DOHH2 (cell line): ENCODE results near the gene GPATCH3.

Experiments used
- H3F3A ChIP-seq: fragments of 200-600 bp; sonication (generic), shearing (Covaris generic); 2 replicates; pipeline ENCODE4 v1.6.0; 2016; ENCODE audit warnings: antibody characterized with exemption, mild to moderate bottlenecking; ENCODE audit not compliant: control insufficient read depth, insufficient read depth
- H3K27ac ChIP-seq: fragments of 200-600 bp; sonication (generic); 2 replicates; pipeline ENCODE4 v1.5.1; 2014; ENCODE audit warnings: low read depth, mild to moderate bottlenecking, low read length, moderate library complexity
- H3K27me3 ChIP-seq: fragments of 200-600 bp; sonication (generic); 2 replicates; pipeline ENCODE4 v1.6.1; 2014; ENCODE audit warnings: mild to moderate bottlenecking, low read length, mixed read lengths; ENCODE audit not compliant: control insufficient read depth
- H3K36me3 ChIP-seq: fragments of 200-600 bp; sonication (generic); 2 replicates; pipeline ENCODE4 v1.6.1; 2014; ENCODE audit warnings: mild to moderate bottlenecking, low read length, moderate library complexity, mixed read lengths; ENCODE audit not compliant: control insufficient read depth
- H3K4me1 ChIP-seq: fragments of 200-600 bp; sonication (generic); 2 replicates; pipeline ENCODE4 v1.6.1; 2014; ENCODE audit warnings: mild to moderate bottlenecking, low read length, mixed read lengths; ENCODE audit not compliant: control insufficient read depth
- H3K4me2 ChIP-seq: fragments of 200-600 bp; sonication (generic); 2 replicates; pipeline ENCODE4 v1.6.0; 2014; ENCODE audit warnings: mild to moderate bottlenecking, low read length, moderate library complexity
- H3K4me3 ChIP-seq: fragments of 200-600 bp; sonication (generic); 2 replicates; pipeline ENCODE4 v1.5.1; 2014; ENCODE audit warnings: mild to moderate bottlenecking, low read length, mixed read lengths
- H3K79me2 ChIP-seq: fragments of 200-600 bp; sonication (generic); 2 replicates; pipeline ENCODE4 v1.6.1; 2014; ENCODE audit warnings: mild to moderate bottlenecking, low read length, mixed read lengths; ENCODE audit not compliant: control insufficient read depth
- H3K9me2 ChIP-seq: fragments of 200-600 bp; sonication (generic); replicated peaks from 2 replicates; pipeline ENCODE4 v1.6.1; 2014; ENCODE audit warnings: mild to moderate bottlenecking, low read length, mixed read lengths; ENCODE audit not compliant: control insufficient read depth
- H3K9me3 ChIP-seq: fragments of 200-600 bp; sonication (generic); 2 replicates; pipeline ENCODE4 v1.6.1; 2014; ENCODE audit warnings: antibody characterized with exemption, low read length, mixed read lengths; ENCODE audit not compliant: control insufficient read depth, insufficient read depth
- H4K20me1 ChIP-seq: fragments of 200-600 bp; sonication (generic); 2 replicates; pipeline ENCODE4 v1.6.0; 2014; ENCODE audit warnings: low read depth, mild to moderate bottlenecking, antibody characterized with exemption, low read length, moderate library complexity; ENCODE audit not compliant: control insufficient read depth, insufficient read depth
- EZH2phosphoT487 ChIP-seq: fragments of 200-600 bp; sonication (generic); IDR thresholded peaks from 2 replicates; pipeline ENCODE4 v1.6.1; 2017; ENCODE audit warnings: borderline replicate concordance, mild to moderate bottlenecking, antibody characterized with exemption, low read length, moderate library complexity, mixed read lengths
- TF ChIP-seq, protein P1 (sequence below): fragments of 200-600 bp; sonication (generic); IDR thresholded peaks from one replicate; pipeline ENCODE4 v1.5.1; 2014; ENCODE audit warnings: antibody characterized with exemption, mild to moderate bottlenecking, low read depth, low read length; ENCODE audit not compliant: poor library complexity, severe bottlenecking

GPATCH3 gene

GRCh38 chr1:26910343-26911160, 10.3 kb upstream of the GPATCH3 start:
- no peaks in the 10 kb centered on the region for H3K9me2 ChIP-seq
- H3K4me2 ChIP-seq = no peak overlapping the region
- H4K20me1 ChIP-seq = no peaks in the 10 kb centered on the region
- H3K27me3 ChIP-seq = no peaks in the 10 kb centered on the region
- TF ChIP-seq EZH2phosphoT487 = no peak
- TF ChIP-seq, protein P1, sequence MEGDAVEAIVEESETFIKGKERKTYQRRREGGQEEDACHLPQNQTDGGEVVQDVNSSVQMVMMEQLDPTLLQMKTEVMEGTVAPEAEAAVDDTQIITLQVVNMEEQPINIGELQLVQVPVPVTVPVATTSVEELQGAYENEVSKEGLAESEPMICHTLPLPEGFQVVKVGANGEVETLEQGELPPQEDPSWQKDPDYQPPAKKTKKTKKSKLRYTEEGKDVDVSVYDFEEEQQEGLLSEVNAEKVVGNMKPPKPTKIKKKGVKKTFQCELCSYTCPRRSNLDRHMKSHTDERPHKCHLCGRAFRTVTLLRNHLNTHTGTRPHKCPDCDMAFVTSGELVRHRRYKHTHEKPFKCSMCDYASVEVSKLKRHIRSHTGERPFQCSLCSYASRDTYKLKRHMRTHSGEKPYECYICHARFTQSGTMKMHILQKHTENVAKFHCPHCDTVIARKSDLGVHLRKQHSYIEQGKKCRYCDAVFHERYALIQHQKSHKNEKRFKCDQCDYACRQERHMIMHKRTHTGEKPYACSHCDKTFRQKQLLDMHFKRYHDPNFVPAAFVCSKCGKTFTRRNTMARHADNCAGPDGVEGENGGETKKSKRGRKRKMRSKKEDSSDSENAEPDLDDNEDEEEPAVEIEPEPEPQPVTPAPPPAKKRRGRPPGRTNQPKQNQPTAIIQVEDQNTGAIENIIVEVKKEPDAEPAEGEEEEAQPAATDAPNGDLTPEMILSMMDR = no peak
- H3K79me2 ChIP-seq = no peaks in the 10 kb centered on the region
- H3F3A ChIP-seq = no peaks in the 10 kb centered on the region
- H3K4me3 ChIP-seq = no peak overlapping the region
- H3K9me3 ChIP-seq = no peaks in the 10 kb centered on the region
- H3K4me1 ChIP-seq = no peaks in the 10 kb centered on the region
- H3K27ac ChIP-seq = no peak overlapping the region
- H3K36me3 ChIP-seq = no peaks in the 10 kb centered on the region

DNA sequence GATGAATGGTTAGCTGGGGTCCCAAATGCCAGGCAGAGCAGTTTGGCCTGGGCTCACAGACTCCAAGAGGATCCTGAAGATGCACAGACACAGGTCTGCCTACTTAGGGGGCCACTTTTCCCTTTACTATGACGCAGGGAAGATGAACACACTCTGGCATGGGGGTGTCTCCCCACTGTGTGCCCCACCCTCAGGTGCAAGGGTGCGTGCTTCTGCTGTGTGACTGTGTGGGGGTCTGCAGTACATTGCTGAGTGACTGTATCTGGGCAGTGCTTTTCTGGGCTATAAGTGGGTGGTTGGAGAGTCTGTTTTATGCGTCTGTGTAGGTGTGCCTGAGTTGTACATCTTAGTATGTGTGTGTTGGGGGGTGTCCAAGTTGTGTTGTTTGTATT, 9.7 kb upstream of the GPATCH3 start:
- H3K4me3 ChIP-seq = no peak overlapping the region
- no peaks in the 10 kb centered on the region for H3K9me3 ChIP-seq
- H3K27ac ChIP-seq = no peak overlapping the region
- no peaks in the 10 kb centered on the region for H3F3A ChIP-seq
- no peak for TF ChIP-seq EZH2phosphoT487
- TF ChIP-seq, protein P1 = no peak
- no peaks in the 10 kb centered on the region for H4K20me1 ChIP-seq
- H3K79me2 ChIP-seq = no peaks in the 10 kb centered on the region
- no peaks in the 10 kb centered on the region for H3K27me3 ChIP-seq
- H3K4me2 ChIP-seq = no peak overlapping the region
- no peaks in the 10 kb centered on the region for H3K4me1 ChIP-seq
- H3K36me3 ChIP-seq = no peaks in the 10 kb centered on the region
- H3K9me2 ChIP-seq = no peaks in the 10 kb centered on the region

GRCh38 chr1:26907071-26907917, 7.0 kb upstream of the GPATCH3 start:
- Histone ChIP-seq H3F3A (no peaks in the 10 kb centered on the region), H3K4me3 (no peak overlapping the region), H3K27ac (no peak overlapping the region), H3K36me3 (no peaks in the 10 kb centered on the region), H3K79me2 (no peaks in the 10 kb centered on the region), H3K4me1 (no peaks in the 10 kb centered on the region), H3K9me2 (no peaks in the 10 kb centered on the region), H3K9me3 (no peaks in the 10 kb centered on the region), H3K27me3 (no peaks in the 10 kb centered on the region), H4K20me1 (no peaks in the 10 kb centered on the region), H3K4me2 (no peak overlapping the region)
- TF ChIP-seq, protein P1 = no peak
